Activated CD8-positive, alpha-beta T cell treated with anti-CD3 and anti-CD28 coated beads for 36 hours (primary cell): ENCODE measurements around the gene FOXK2. TPM values are rescaled to one million over a fixed set of nuclear protein-coding genes. Genes with fewer than 3 reads are reported as not detected.
"Not testable (repeated sequence)": the region's sequence is repeated elsewhere in the genome, so short reads cannot be mapped to it uniquely, and the experiment has no call there.

Source experiments
- ATAC-seq: fragments of 200-7000 bp; cut with Tn5 transposase; one replicate; pipeline ENCODE4 v1.10.0; 2021; ENCODE audit warnings: mild to moderate bottlenecking, moderate library complexity
- CTCF ChIA-PET: fragments of 350-600 bp; sonication (Branson Sonifier 250); formaldehyde crosslinking; loops from one replicate; lab custom pipeline; 2021; ENCODE audit warnings: antibody characterized with exemption; lab: Charles Lee
- POLR2A ChIA-PET: fragments of 350-600 bp; sonication (Branson Sonifier 250); formaldehyde crosslinking; loops from one replicate; lab custom pipeline; 2021; ENCODE audit warnings: antibody characterized with exemption; lab: Charles Lee
- DNase-seq: peaks from one replicate; pipeline ENCODE4 v3.0.0-alpha.2; 2020
- H3K27ac Mint-ChIP-seq: one replicate; pipeline ENCODE4 v1.8.0; 2021; ENCODE audit warnings: mild to moderate bottlenecking, mixed read lengths
- H3K27me3 Mint-ChIP-seq: one replicate; pipeline ENCODE4 v1.8.0; 2021; ENCODE audit warnings: mixed read lengths
- H3K36me3 Mint-ChIP-seq: one replicate; pipeline ENCODE4 v1.8.0; 2021; ENCODE audit warnings: low read depth, mixed read lengths
- H3K4me1 Mint-ChIP-seq: one replicate; pipeline ENCODE4 v1.8.0; 2021; ENCODE audit warnings: low read depth, mixed read lengths
- H3K4me3 Mint-ChIP-seq: one replicate; pipeline ENCODE4 v1.8.0; 2021; ENCODE audit warnings: mild to moderate bottlenecking, moderate library complexity, mixed read lengths
- H3K9me3 Mint-ChIP-seq: one replicate; pipeline ENCODE4 v1.8.0; 2021; ENCODE audit warnings: mixed read lengths
- CTCF ChIP-seq: fragments of 200-600 bp; IDR thresholded peaks from one replicate; pipeline ENCODE4 v1.8.0; 2022; ENCODE audit warnings: antibody characterized with exemption, mild to moderate bottlenecking
- intact Hi-C: fragments of 100-400 bp; cut with micrococcal nuclease; formaldehyde crosslinking; loops from one replicate; pipeline ENCODE4 v1.10.0; 2022
- total RNA-seq, 2 experiments: library from RNA; stranded (reverse); gene quantifications; one replicate each; pipeline ENCODE4 v1.2.3, GENCODE V29; 2021

FOXK2 gene
- total RNA-seq, 2 experiments from 2014 or later, result 55.6 to 59.5 TPM

- Mint-ChIP-seq H3K27me3 (no peaks in the 10 kb centered on the region), H3K36me3 (peaks cover 5% of the 10 kb centered on the region), H3K4me3 (no peak overlapping the region), H3K4me1 (peaks cover 52% of the 10 kb centered on the region), H3K27ac (peak overlapping the region; percentile 76), H3K9me3 (no peaks in the 10 kb centered on the region)
- intact Hi-C loops, result no loop called here
- ATAC-seq (no peak), DNase-seq (no peak)
- CTCF ChIA-PET, result interaction anchor here (0.8 to 3.2 kb wide), 4 partner anchors 8 to 18 kb away, joined by 3 to 23 read pairs (median 6); no protein-coding TSS in a partner anchor
- POLR2A ChIA-PET, result interaction anchor here (0.6 to 2.4 kb wide), 4 partner anchors 13 to 76 kb away, joined by 3 to 7 read pairs (median 4); no protein-coding TSS in a partner anchor
- no peak for TF ChIP-seq CTCF
Measured at GRCh38 chr17:82536512-82537201, 17.1 kb downstream of the FOXK2 start.

- H3K27ac Mint-ChIP-seq, H3K36me3 Mint-ChIP-seq: not testable (repeated sequence)
- POLR2A ChIA-PET, result interaction anchor here (1.4 kb wide), 1 partner anchor 13 kb away, joined by 3 read pairs; no protein-coding TSS in a partner anchor
Measured at GRCh38 chr17:82537228-82537627, 17.7 kb downstream of the FOXK2 start.

GRCh38 chr17:82539076-82539475 is 19.5 kb downstream of the FOXK2 start:
- ATAC-seq, POLR2A ChIA-PET, intact Hi-C loops, H3K27me3 Mint-ChIP-seq, H3K4me3 Mint-ChIP-seq, DNase-seq, H3K36me3 Mint-ChIP-seq, H3K9me3 Mint-ChIP-seq: not testable (repeated sequence)
- CTCF ChIA-PET, result interaction anchor here (0.5 to 1.3 kb wide), 3 partner anchors 15 to 645 kb away, joined by 3 to 4 read pairs (median 3); partner anchors contain the start of gene FOXK2
- Mint-ChIP-seq H3K27ac (peak overlapping the region; percentile 51), H3K4me1 (peaks cover 50% of the 10 kb centered on the region)

More at GRCh38 chr17:82537228-82537627, 17.7 kb downstream of the FOXK2 start:
- H3K27me3 Mint-ChIP-seq, DNase-seq, intact Hi-C loops, H3K4me3 Mint-ChIP-seq, ATAC-seq, H3K9me3 Mint-ChIP-seq: not testable (repeated sequence)
- CTCF ChIA-PET, result interaction anchor here (0.8 to 3.2 kb wide), 4 partner anchors 9 to 18 kb away, joined by 3 to 23 read pairs (median 6); no protein-coding TSS in a partner anchor
- peaks cover 52% of the 10 kb centered on the region for H3K4me1 Mint-ChIP-seq

- Mint-ChIP-seq H3K27me3 (no peaks in the 10 kb centered on the region), H3K9me3 (no peaks in the 10 kb centered on the region), H3K4me3 (no peak overlapping the region), H3K4me1 (peaks cover 41% of the 10 kb centered on the region), H3K27ac (no peak overlapping the region), H3K36me3 (peaks cover 4% of the 10 kb centered on the region)
- ChIA-PET POLR2A (no interaction called here), CTCF (interaction anchor here (1.5 to 1.7 kb wide), 2 partner anchors 12 to 14 kb away, joined by 5 to 7 read pairs; no protein-coding TSS in a partner anchor)
- ATAC-seq (no peak), DNase-seq (no peak)
- TF ChIP-seq CTCF, result no peak
- intact Hi-C loops, result no loop called here
Measured at GRCh38 chr17:82542439-82542838, 22.9 kb downstream of the FOXK2 start.

GRCh38 chr17:82544431-82545070 is 25.0 kb downstream of the FOXK2 start:
- Mint-ChIP-seq H3K27ac (no peak overlapping the region), H3K36me3 (peaks cover 6% of the 10 kb centered on the region), H3K9me3 (no peaks in the 10 kb centered on the region), H3K27me3 (no peaks in the 10 kb centered on the region), H3K4me1 (peaks cover 48% of the 10 kb centered on the region), H3K4me3 (no peak overlapping the region)
- no peak for TF ChIP-seq CTCF
- DNase-seq (no peak), ATAC-seq (no peak)
- CTCF ChIA-PET, result interaction anchor here (1.4 to 1.8 kb wide), 3 partner anchors 9 to 14 kb away, joined by 4 to 7 read pairs (median 6); no protein-coding TSS in a partner anchor
- POLR2A ChIA-PET, result interaction anchor here (0.8 to 1.1 kb wide), 2 partner anchors 14 to 17 kb away, joined by 3 to 4 read pairs; no protein-coding TSS in a partner anchor
- intact Hi-C loops, result no loop called here
